ENCODE data around the gene PCED1B.

DNA sequence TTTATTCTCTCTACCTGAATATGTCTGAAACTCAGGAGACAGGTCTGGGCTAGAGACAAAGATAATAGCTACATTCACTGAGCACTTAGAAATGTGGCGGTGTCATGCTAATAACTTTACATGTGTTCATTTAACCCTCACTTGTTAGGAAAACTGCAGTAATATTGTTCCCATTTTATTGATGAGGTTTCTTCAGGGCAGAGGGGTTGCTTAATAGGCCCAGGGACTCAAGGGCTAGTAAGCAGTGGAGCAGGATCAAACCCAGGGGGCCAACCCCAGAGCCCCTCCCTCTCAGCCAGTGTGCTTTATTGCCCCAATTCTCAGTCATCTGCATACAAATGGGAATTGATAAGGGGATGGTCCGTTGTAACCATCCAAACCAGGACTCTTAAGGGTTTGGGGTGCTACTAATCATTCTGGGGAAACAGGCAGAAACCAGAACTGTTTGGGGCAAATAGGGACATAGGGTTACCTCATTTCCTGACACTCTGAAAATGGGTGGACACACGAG is 143.2 kb downstream of the PCED1B start:
- no peak for TF ChIP-seq CTCF (conservative IDR thresholded peaks at IDR 0.05 in 1 of 2, IDR thresholded peaks at IDR 0.05 in 1 of 2; ENCODE audit: low read depth in 1 of 2, low read length in 2 of 2)
- no peak for TF ChIP-seq EZH2 (IDR thresholded peaks at IDR 0.05; ENCODE audit: low read length, missing control alignments)

All from fibroblast of lung (primary cell).